ENCODE results near the gene SIK3.

Gene SIK3

DNA sequence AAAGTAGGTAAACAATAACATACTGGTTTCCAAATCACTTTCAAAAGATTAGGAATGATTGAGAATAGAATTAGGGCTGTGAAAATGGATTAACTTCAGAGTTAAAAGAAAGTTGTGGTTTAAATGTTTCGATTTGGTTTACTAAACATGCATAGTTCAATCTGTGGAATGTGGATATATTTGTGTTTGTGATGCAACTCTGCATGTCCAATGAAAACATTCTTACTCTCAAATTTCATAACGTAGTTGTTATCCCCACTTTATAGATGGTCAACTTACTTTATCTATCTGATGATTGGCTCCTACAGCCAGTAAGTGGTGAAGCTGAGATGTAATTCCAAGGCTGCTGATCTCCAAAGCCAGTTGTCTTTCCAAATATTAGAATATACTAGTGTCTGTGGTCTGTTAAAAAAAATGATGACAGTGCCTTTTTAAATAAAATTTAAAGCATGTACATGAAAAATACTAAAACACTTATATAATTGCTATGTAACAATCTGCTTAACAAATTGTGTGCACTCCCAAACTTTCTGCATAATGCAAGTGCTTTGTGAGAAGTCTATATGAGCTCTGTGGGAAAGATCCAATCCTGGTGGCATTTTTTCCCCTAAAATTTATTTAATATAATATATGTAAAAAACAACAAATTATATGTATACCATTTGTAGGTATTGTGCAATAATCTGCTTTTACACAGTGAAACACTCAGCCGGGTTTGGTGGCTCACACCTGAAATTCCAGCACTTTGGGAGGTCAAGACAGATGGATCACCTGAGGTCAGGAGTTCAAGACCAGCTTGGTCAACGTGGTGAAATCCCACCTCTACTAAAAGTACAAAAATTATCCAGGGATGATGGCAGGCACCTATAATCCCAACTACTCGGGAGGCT is 9.7 kb upstream of the SIK3 start:
- DNase-seq, result no peak

DNA sequence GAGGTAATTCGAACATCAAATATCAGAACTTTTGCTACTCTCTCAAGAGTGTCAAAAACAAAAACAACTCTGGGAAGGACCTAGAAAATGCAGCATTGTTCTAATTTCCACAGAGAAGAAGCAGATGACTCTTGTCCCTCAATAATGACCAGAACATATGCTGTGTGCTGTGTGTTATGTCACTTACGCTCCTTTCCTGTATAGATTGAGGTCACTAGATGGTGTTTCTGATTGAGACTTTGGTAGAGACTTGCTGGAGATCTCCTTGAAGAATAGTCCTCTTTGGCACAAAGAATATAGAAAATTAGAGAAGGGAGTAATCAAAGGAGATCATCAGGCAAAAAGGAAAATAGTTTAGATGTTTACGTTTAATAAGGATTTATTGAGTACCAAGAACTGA is 2.3 kb upstream of the SIK3 start:
- DNase-seq, result no peak

DNA sequence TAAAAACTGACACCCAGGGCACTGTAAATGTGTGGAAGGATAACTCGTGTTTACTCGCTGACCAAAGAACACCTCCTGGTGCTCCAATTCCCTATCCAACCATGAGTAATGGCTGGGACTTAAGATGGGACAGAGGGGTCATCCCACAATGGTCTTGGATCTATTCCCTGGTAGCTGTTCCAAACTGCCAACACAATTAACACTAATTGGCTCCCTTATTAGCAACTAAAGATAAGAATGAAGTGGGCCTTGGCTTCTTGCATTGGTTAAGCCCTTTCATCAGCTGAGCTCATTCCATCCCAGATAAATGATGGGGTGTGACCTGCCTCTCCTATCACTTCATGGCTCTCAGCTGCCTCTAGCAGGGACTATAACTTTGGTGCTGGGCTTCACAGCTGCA is 1.5 kb upstream of the SIK3 start:
- DNase-seq, result no peak

DNA sequence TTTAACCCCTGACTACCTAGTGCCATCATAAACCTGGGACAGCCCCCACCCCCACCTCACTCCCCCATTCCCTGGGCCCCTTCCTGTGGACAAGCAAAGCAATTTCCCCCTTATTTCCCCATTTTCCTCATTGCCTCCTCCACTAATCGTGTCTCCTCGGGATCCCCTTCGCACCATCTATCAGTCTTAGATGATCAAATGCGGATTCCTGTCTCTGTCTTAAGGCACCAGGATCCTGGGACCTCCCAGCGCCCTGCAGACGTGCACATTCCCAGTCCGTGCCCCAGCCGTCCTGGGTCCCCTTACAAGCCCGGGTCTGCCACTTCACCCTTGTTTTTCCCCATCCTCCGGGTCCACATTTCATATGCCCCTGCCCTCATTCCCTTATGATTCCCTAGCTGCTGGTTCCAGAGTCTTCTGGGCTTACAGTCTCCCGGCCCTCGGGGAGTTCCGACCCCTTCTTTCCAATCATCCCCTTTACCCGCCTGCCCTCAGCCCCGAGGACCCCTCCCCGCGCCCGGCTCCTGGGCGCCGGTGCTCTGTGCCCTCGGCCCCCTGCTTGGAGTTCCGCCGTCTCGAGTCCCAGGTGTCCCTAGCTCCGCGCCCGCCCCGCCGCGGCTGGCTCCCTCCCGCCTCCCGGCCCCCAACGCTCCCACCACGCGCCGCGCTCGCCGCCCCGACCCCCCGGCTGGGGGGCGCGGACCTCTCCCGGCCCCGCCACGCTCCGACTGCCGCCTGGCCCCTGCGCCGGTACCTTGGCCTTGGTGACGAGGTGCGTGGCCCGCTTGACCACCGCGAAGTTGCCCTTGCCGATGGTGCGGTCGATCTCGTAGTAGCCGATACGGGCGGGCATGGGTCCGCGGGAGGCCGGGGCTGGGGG is 599 bp downstream of the SIK3 start:
- peak; percentile 79 for DNase-seq

DNA sequence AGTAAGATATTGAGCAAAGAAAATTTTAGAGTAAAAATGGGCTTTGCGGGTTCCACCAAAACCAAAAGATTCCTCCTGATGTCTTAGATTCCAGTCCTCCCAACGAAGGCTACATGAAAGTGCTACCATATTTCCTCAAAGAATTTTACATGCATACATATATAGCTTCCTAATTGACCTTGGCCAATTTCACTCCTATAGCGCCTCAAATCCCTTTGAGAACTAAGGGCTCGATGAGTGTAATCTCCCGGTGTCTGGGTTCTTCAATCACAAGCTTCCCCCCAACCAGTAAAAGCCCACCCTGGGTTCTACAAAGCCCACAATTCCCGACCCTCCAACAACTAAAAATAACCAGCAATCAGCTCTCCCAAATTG is 1.2 kb downstream of the SIK3 start:
- DNase-seq, result no peak

DNA sequence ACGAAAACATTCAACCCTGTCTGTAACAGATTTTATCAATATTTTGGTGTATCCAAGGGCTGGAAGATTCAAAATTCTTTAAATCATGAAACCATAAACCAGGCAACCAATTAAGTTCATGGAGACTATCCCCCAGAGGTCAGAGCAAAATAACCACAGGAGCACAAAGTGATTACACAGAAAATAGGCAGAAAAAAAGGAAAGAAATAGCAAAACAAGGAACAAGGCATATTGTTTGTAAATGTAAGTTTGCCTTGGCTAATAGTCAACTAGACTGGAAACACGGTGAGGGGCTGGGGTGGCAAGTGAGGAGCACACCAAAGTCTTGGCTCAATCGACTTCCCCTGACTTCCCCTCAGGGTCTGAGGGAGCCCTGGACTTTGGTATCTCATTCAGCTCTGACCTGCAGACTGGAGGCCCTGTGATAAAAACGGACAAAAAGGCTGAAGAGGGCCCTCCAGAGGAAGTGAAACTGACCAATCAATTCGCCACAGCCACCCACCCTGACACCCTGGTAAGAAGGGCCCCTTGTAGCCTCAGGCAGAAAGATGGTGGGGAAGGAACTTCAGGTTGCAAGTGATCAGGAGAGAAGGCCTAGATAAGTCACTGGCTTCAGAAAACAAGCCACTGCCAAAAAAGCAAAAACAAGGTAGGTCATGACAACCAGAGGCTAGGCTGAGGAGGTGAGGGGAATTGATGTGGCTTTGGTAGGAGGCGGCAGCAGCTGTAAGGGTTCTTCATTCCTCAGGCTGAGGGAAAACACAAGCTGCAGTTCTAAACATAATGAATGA is 1.8 kb downstream of the SIK3 start:
- DNase-seq, result peak; percentile 65

DNA sequence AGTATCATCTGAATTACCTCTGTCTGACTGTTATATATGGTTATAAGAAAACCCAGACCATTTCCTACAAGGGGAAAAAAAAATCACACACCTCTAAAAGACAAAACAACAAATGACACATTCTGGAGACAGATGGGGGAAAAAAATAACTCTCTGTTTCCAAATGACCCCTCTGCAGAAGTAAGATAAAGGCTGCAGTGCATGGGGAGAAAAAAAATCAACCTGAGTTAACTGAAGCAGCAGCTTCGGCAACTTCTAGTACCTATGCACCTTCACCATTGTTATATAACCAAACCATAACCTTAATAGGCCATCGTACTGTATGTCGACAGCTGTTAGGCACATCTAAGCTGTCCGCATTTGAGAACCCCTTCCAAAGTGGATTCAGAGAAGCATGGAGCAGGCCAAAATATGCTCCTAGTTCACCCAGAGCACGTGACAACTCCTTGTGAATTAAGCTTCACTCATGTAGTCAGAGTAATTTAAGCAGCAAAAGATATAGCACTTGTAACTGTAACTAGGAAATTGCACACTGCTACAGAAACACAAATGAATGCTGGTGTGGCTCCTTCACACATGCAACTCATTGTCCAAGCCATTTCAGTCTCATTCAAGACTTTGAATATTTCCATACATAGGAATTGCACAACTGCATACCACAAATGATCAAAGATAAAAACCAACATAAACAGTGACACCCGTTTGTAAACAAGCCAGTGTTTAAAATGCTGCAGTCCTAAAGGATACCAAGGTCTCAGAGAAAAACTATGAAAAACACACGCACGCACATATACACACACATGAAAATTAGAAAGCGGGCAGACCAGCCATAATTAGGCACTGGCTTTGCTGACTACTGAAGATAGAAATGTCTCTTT is 2.7 kb downstream of the SIK3 start:
- DNase-seq, result no peak

DNA sequence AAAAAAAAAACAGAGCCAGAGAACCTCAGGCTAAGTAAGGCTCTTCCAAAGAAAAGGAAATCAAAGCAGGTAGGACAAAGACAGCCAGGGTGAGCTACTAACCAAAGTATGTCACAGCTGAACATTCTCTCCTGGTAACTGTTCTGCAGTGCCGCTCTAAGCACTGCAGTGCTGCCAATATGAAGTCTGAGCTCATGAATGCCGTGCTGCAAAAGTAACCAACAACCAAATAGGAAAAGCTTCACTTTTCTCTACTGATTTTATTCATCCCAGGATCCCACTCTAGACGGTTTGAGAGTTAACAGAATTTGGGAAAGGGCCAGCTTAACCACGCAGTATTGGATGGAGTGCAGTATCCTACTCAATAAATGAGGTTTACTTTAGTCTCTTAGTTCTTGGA is 3.5 kb downstream of the SIK3 start:
- no peak for DNase-seq

DNA sequence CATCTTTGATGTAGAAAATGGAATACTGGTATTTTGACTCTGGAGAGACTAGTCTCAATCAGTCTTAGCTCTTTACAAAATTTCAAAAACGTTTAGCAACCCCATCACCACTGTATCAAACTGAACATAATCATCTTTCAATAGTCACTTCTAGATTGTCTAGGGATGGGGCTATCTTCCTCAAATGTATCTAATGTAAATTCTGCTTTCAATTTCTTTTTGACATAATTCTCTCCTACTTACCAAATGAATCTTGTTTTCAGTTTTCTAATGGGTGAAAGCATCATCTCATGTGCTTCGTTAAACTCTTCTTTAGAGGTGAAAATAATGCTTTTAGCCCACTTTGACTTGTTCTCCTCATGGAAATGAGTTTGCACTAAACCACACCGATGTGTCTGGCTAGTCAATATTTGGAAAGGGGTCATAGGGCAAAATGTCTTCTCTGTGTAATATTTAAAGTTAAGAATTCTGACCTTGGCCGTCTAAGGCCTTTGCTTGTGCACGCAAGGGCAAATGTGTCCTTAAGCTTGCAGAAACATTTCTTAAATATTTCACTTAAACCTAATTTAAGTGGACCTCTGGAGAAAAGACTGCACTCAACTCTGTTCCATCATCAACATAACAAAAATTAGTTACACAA is 5.2 kb downstream of the SIK3 start:
- no peak for DNase-seq

DNA sequence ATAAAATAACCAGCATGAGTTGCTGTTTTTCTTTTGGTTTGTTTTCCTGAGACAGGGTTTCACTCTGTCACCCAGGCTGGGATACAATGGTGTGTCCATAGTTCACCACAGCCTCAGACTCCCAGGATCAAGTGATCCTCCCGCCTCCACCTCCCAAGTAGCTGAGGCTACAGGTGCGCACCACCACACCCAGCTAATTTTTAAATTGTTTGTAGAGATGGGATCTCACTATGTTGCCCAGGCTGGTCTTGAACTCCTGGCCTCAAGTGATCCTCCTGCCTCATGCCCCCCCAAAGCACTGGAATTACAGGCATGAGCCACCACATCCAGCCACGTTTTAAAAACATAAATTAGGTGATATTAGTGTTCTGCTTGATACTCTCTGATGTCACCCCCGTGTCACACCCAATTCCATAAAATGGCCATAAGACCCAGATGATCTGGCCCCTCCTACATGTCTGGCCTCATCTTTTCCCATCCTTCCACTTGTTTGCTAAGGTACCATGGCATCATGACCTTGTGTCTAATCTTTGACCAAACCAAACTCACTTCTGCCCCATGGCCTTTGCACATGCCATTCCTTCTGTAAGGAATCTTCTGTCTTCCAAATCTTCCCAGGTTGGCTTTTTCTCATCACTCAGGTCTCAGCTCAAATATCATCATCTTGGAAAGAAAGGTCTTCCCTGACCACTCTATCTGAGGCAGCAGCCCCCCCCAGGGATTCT is 6.3 kb downstream of the SIK3 start:
- no peak for DNase-seq

DNA sequence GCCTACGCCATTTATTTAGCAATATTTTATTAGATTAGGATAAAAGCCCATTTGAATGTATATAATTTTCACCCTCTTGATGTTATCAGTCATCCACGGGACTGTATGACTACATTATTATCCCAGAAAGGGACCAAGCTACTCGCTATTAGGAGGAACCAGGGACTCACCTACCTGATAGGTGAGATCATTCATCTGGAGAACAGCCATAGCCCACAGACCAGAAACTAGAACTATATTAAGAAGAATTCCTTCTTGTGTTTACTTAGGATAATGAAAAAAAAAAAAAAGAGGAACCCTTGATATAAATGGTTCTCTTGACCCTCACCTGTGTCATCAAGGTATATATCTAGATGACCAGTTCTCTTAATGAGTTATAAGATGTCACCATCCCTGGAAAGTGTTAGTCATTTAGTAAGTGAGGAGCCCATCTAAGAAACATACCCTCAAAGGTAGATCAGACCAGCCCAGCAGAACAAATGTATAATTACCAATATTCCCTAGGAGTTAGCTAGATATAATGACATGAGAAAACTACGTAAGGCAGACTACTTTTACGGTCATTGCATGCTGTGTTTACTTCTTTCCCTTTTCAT is 8.0 kb downstream of the SIK3 start:
- no peak for DNase-seq

DNA sequence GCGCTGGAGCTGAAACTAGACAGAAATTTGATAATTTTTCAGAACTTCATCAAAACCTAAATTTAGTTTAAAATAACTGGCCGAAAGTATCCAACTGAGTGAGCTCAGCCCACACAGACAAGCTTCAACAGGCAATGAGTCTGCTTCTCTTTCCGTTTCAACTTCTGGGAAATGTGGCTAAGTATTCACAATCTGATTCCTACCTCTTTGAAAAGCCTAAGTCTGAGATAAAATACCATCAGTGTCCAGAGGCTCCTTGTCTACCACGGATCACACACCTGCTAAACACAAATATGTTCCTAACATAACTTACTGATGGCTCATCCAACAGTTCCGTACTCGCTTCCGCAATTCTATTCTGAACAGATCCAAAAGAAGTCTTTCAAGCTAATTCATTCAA is 8.5 kb downstream of the SIK3 start:
- DNase-seq, result no peak

DNA sequence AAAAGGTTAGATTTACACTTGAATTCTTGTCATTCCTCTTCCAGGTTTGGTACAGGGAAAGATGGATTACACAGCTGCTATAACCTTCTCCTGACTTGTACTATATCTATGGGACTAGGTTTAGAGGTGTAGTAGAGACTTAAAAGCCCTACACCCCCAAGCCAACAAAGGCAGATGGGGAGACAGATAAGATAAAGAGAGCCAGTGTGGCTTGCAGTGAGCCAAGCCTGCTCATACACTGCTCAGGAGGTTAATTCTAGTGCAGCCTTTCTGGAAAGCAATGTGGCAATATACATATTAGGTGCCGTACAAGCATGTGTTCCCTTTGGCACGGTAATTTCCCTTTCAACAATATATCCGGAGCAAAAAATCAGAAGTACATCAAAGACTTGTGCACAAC is 10.8 kb downstream of the SIK3 start:
- no peak for DNase-seq

DNA sequence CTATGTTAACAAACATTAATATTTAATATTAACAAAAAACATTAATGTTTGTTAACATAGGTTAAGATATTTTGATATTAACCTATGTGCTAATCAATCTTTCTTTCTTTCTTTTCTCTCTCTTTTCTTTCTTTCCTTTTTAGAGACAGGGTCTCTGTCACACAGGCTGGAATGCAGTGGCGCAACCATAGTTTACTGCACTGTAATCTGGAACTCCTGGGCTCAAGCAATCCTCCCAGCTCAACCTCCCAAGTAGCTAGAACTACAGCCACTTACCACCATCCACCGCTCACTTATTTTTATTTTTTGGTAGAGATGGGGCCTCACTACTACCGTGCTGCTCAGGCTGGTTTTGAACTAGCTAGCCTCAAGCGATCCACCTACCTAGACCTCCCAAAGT is 13.2 kb downstream of the SIK3 start:
- DNase-seq, result no peak

DNA sequence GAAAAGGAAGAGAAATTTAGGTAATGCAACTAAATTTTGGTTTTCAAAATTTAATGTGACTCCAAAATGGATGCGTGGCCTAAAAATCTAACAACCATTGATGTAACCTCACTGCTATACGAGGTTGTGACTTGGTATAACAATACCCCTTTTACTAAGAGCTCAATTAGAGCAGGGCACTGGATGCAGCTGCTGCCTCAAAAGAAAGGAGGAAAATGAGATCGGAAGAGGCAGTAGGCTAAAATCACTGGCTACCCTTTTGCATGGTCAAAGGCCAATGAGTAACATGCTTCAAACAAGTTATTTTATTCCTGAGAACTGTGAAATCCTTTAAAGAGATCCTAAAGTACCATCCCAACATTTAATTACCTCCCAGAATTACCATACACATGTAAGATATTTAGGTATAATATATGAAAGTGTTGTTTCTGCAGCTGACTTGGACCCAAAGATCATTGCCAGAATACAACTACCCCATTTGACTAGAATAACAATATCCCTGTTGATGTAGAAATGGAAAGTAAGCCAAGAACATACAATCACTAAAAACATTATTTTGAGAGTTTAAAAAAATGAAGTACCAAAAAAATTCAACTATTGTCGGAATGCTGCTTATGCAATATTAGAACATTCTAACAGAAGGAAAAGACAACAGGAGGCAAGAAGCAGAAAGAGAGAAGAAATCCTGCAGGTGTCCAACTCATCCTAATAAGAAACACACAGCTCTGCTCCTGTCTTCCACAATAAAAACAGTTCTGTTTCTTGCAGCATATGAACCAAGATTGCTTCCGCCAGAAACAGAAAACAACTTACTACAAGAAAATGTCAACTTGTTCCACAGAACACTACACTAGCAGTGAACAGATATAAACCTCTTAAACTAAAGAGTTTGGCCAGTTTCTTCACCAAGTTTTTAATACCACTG is 15.0 kb downstream of the SIK3 start:
- DNase-seq, result no peak

DNA sequence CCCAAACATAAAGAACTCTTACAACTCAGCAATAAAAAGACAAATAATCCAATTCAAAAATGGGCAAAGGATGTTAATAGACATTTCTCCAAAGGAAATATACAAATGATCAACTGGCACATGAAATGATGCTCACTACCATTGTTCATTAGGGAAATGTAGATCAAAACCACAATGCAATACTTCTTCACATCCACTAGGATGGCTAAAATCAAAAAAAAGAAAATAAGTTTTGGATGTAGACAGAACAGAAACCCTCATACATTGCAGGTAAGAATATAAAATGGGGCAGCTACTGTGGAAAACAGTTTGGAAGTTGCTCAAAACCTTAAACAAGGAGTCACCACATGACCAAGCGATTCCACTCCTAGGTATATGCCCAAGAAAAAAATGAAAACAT is 16.3 kb downstream of the SIK3 start:
- DNase-seq, result no peak

DNA sequence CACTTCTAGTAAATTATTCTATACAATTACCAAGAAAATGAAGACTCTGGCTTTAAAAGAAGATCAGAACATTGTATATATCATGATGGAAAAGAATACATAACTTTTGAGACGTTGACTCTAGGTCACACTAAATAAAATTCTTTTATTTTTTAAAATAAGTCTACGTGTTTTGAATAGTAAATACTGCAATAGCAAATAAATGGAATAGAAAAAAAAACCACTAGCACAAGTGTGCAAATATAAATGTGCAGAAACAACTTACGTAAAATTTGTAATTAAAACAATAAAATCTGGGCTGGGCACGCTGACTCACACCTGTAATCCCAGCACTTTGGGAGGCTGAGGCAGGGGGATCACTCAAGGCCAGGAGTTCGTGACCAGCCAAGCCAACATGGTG is 17.9 kb downstream of the SIK3 start:
- DNase-seq, result no peak

DNA sequence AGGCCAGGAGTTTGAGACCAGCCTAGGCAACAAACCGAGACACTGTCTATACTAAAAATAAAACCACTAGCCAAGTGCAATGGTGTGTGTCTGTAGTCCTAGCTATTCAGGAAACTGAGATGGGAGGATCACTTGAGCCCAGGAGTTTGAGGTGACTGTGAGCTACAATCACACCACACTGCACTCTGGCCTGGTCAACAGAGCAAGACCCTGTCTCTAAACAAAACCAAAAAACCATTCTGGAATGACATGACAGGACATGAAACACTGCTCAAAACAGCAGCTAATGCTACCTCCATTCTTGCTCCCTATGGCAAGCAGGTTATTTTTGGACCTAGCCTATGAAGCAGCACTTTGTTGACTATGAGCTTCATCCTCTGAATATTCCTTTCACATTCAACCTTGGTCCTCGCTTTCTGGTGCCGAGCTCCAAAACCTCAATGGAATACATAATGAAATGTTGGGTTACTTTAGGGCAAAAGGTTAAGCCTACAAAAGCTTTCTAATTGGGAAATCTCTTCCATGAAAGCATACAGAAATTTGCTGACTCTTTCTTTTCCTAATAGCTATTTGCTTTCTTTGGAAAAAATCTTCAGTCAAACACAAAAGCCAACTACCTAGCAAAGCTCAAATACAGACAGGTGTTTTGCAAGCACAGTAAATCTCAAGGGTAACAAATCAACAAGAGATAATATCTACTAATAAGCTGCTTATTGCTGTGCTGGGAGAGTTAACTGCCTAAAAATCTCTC is 21.1 kb downstream of the SIK3 start:
- DNase-seq, result no peak

DNA sequence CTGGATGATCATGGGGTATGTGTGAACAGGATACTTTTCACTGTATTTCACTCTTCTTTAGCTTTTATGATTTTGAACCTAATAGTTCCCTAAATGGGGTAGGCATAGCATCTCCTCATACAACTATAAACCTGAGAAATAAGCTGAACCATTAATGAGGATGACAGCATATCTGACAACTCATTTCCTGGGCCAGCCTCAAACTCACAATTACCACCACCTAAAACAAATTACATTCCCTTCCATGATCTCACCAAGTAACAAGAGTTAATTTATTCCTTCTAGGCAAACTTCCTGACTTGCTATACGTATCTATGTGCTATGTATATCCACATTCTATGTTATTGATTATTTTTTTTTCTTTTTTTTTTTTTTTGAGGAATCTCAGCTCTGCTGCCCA is 23.0 kb downstream of the SIK3 start:
- DNase-seq, result no peak

Data from activated CD8-positive, alpha-beta memory T cell treated with anti-CD3 and anti-CD28 coated beads for 24 hours (primary cell).